ENCODE data around the gene USH1C.
A peak's percentile ranks its signal among the peaks of the same experiment; 100 is the strongest.

USH1C gene

DNA sequence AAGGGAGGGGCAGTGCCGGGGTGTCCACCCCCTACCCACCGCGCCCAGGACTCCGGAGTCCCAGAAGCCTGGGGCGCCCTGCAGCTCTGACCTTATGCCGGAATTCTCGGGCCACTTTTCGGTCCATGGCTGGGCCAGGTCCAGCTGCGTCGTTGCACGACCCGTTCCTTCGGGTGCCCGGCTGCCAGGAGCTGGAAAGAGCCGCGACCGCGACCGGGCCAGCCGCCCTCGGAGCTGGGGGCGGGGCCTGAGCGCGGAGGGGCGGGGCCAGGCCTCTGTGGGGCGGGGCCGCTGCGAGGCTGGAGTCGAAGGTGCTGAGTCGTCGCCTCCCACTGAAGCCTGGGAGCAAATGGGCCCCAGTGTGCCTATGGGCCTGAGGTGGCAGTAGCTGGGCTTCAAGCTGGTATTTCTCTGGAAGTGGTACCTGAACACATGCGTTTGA is at the start of gene USH1C:
USH1C (minus strand) TSS at position 236 of the 442 bp plus-strand sequence; CDS start at position 127, 109 bp downstream.
- Mint-ChIP-seq H3K27me3 (ENCODE audit: low read depth) (peaks cover 44% of the 10 kb centered on the region), H3K4me3 (peak within 1 kb of the TSS; percentile 80 to 90 (median 85)), H3K9me3 (no peaks in the 10 kb centered on the region), H3K4me1 (peaks cover 18% of the 10 kb centered on the region), H3K27ac (peak within 1 kb of the TSS; percentile 67 to 98 (median 76)), H3K36me3 (ENCODE audit: low read depth) (no peaks in the 10 kb centered on the region)
- TF ChIP-seq, protein P1, sequence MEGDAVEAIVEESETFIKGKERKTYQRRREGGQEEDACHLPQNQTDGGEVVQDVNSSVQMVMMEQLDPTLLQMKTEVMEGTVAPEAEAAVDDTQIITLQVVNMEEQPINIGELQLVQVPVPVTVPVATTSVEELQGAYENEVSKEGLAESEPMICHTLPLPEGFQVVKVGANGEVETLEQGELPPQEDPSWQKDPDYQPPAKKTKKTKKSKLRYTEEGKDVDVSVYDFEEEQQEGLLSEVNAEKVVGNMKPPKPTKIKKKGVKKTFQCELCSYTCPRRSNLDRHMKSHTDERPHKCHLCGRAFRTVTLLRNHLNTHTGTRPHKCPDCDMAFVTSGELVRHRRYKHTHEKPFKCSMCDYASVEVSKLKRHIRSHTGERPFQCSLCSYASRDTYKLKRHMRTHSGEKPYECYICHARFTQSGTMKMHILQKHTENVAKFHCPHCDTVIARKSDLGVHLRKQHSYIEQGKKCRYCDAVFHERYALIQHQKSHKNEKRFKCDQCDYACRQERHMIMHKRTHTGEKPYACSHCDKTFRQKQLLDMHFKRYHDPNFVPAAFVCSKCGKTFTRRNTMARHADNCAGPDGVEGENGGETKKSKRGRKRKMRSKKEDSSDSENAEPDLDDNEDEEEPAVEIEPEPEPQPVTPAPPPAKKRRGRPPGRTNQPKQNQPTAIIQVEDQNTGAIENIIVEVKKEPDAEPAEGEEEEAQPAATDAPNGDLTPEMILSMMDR (IDR thresholded peaks at IDR 0.05; ENCODE audit: unreplicated experiment in 3 of 3) = no peak

DNA sequence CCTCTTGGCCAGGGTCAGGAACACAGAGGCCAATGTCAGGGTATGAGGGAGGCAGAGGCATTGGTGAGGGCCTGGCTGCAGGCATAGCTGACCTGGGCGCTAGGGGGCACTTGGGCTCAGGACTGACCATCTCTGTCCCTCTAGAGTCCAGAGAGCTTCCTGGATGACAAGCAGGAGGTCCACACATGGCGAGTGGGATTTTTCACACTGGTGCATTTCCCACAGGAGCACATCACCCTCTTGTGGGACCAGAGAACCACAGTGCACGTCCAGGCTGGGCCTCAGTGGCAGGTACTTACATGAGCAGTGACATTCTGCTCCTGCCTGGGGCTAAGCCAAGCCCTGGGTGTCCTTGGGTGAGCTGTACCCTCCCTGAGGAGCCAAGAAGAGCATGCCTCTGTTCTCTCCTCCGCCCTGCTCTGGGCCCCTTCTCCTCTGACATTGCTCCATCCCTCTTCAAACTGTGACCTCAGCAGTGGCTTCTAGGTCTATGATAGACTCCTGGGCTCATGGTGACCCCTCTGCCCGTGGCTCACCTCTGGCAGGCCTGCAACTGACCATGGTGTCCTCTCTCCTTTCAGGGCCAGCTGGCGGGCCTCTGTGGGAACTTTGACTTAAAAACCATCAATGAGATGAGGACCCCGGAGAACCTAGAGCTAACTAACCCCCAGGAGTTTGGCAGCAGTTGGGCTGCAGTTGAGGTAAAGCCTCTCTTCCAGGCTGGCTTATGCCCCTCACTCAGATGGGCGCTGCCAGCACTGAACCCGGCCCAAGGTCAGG is 49.4 kb upstream of the USH1C start:
- Mint-ChIP-seq H3K4me3 (no peak overlapping the region), H3K27me3 (ENCODE audit: low read depth) (peaks cover 16% of the 10 kb centered on the region), H3K4me1 (no peaks in the 10 kb centered on the region), H3K36me3 (ENCODE audit: low read depth) (peaks cover 4% of the 10 kb centered on the region), H3K9me3 (peaks cover 10% of the 10 kb centered on the region), H3K27ac (no peak overlapping the region)
- TF ChIP-seq, protein P1 (IDR thresholded peaks at IDR 0.05; ENCODE audit: unreplicated experiment in 3 of 3) = no peak

DNA sequence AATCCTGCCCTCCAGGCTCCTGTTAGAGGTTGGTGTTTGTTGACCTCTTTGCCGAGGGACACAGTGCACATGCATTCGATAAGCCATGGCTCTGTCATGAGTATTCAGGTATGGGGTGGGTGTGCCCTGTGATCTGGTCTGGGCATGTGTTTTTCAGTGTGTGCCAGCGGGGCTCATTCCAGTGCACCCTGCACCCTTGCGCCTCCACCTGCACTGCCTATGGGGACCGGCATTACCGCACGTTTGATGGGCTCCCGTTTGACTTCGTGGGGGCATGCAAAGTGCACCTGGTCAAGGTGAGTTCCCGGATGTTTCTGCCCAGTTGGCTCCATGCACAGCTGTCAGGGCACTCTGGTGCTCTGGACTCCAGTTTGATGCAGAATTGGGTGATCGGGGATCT is 47.1 kb upstream of the USH1C start:
- H3K4me3 Mint-ChIP-seq = no peak overlapping the region
- peaks cover 10% of the 10 kb centered on the region for H3K9me3 Mint-ChIP-seq

DNA sequence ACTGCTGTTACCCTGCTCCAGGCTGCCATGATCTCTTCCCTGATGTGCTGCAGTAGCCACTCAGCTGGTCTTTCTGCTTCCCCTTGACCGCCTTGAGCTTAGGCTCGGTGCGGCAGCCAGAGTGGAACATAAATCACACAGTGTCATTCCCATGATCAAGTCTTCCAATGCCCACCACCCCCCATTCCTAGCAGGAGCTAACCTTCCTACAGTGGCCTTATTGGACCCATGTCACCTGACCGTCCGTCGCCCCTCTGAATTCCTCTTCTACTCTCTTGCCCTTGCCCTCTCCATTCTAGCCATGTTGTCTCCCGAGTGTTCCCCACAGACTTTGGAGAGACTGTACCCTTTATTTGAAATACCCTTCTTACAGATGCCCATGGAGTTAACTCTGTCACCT is 46.2 kb upstream of the USH1C start:
- H3K27ac Mint-ChIP-seq = no peak overlapping the region
- TF ChIP-seq, protein P1 (IDR thresholded peaks at IDR 0.05; ENCODE audit: unreplicated experiment in 3 of 3) = no peak
- peaks cover 11% of the 10 kb centered on the region for H3K27me3 Mint-ChIP-seq (ENCODE audit: low read depth)
- H3K4me3 Mint-ChIP-seq = no peak overlapping the region
- H3K36me3 Mint-ChIP-seq (ENCODE audit: low read depth) = peaks cover 4% of the 10 kb centered on the region
- H3K9me3 Mint-ChIP-seq = peaks cover 8% of the 10 kb centered on the region
- no peaks in the 10 kb centered on the region for H3K4me1 Mint-ChIP-seq

More for the DNA sequence above, 47.1 kb upstream of the USH1C start:
- H3K27me3 Mint-ChIP-seq (ENCODE audit: low read depth) = peaks cover 14% of the 10 kb centered on the region
- H3K36me3 Mint-ChIP-seq (ENCODE audit: low read depth) = peaks cover 4% of the 10 kb centered on the region
- TF ChIP-seq, protein P1 (IDR thresholded peaks at IDR 0.05; ENCODE audit: unreplicated experiment in 3 of 3) = no peak
- H3K27ac Mint-ChIP-seq = no peak overlapping the region
- no peaks in the 10 kb centered on the region for H3K4me1 Mint-ChIP-seq

DNA sequence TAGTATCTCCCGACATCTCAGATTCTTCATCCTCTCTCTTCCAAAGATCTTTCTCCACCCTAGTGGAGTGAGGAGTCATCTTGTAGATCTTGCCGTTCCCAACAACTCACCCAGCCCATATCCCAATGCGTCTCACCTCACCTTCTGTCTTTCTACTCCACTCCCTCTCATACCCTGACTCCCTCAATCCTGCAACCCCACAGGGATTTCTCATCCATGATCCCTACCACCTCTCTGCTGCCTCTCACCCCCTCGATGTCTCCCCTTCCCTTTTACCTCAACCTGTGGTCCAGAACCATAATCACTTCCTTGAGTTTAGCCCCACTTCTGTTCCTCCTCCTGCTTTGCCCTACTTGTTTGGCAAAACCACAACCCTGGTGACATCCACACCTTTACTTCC is 44.5 kb upstream of the USH1C start:
- TF ChIP-seq, protein P1 (IDR thresholded peaks at IDR 0.05; ENCODE audit: unreplicated experiment in 3 of 3) = no peak
- Mint-ChIP-seq H3K4me3 (no peak overlapping the region), H3K27me3 (ENCODE audit: low read depth) (peaks cover 11% of the 10 kb centered on the region), H3K36me3 (ENCODE audit: low read depth) (no peaks in the 10 kb centered on the region), H3K27ac (no peak overlapping the region), H3K4me1 (no peaks in the 10 kb centered on the region), H3K9me3 (no peaks in the 10 kb centered on the region)

DNA sequence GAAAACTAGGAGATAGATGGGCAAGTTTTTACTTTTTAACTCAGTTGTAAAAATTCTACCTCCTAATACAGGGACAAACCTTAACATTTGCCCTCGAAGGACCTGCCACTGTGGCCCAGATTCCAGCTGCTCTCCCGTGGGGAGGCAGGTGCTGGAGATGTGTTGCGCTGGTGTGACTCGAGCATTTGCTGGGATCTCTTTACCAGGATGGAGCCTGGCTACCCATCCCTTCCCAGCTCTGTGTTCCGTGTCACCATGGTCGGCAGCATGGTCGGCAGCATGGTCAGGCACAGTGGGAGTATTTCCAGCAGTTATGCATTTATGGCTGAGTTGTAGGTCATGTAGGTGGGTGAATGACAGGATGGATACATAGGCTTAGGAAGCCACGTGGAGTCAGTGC is 44.0 kb upstream of the USH1C start:
- H3K4me1 Mint-ChIP-seq = no peaks in the 10 kb centered on the region
- no peaks in the 10 kb centered on the region for H3K36me3 Mint-ChIP-seq (ENCODE audit: low read depth)
- peaks cover 11% of the 10 kb centered on the region for H3K27me3 Mint-ChIP-seq (ENCODE audit: low read depth)
- TF ChIP-seq, protein P1 (IDR thresholded peaks at IDR 0.05; ENCODE audit: unreplicated experiment in 3 of 3) = no peak
- H3K9me3 Mint-ChIP-seq = no peaks in the 10 kb centered on the region
- H3K4me3 Mint-ChIP-seq = no peak overlapping the region
- no peak overlapping the region for H3K27ac Mint-ChIP-seq

Data from nephron (organoid).